Glomerular visceral epithelial cell (primary cell): ENCODE data around the gene TBX21.
"Not testable (repeated sequence)": the region's sequence is repeated elsewhere in the genome, so short reads cannot be mapped to it uniquely, and the experiment has no call there.

Experiments
- DNase-seq: peaks from one replicate; pipeline ENCODE4 v3.0.0-alpha.2; 2016; ENCODE audit errors: extremely low spot score

Gene TBX21

DNA sequence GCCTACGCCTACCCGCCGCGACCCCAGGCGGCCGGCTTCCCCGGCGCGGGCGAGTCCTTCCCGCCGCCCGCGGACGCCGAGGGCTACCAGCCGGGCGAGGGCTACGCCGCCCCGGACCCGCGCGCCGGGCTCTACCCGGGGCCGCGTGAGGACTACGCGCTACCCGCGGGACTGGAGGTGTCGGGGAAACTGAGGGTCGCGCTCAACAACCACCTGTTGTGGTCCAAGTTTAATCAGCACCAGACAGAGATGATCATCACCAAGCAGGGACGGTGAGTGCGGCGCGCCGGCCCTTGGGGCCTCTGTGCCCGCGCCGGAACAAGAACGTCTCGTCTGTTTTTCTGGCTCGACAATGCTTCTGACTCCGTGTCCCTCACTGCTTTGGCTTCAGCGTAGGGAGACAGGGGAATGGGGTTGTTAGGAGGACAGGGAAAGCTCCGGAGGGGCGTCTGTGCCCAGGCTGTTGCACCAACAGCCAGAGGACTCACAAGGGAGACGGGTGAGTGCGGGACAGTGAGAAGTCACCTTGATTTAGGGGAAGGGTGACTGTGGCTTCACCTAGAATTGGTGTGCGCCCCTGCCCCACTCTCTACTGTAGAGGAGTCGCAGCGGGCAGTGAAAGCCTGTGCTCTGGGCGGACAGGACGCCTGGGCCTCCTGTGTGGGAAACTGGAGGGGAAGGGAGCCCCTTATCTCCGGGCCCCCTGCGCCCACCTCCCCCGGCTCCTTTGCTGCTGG lies 806 bp downstream of the TBX21 start:
- DNase-seq = no peak

DNA sequence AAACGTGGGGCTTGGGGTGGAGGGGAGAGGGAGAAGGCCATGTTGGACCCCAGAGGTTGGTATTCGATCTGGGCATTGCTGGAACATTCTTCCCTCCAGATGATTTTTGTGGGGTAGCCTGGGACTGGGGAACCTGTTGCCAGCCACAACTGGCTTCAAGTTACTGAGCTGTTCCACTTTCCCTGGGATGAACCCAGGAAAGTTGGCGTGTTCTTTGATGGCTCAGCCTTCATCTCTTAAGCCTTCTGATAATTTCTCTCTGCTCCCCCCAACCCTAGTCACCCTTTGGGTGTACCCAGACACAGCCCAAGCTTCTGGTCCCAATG lies 2.1 kb downstream of the TBX21 start:
- DNase-seq = no peak

DNA sequence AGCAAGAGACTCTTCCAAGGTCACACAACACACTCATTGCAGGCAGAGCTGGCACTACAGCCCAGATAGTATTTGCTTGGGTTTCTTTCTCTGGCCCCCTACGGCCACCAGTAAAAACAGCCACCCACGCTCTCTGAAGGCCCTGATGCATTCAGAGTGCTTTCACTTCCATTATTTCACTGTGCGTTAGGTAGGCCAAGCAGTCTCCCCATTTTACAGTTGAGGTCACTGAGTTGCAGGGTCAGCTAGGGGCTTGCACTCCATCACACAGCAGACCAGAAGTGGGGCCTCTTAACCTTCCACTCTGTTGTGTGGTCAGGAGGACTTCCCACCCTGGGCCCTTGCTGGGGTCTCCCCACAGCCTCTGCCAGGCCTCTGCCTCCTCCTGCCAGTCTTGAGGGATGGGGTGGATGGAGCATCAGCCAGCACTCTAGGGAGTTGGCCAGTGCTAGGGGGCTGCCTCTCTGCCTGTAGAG lies 2.5 kb downstream of the TBX21 start:
- no peak for DNase-seq

DNA sequence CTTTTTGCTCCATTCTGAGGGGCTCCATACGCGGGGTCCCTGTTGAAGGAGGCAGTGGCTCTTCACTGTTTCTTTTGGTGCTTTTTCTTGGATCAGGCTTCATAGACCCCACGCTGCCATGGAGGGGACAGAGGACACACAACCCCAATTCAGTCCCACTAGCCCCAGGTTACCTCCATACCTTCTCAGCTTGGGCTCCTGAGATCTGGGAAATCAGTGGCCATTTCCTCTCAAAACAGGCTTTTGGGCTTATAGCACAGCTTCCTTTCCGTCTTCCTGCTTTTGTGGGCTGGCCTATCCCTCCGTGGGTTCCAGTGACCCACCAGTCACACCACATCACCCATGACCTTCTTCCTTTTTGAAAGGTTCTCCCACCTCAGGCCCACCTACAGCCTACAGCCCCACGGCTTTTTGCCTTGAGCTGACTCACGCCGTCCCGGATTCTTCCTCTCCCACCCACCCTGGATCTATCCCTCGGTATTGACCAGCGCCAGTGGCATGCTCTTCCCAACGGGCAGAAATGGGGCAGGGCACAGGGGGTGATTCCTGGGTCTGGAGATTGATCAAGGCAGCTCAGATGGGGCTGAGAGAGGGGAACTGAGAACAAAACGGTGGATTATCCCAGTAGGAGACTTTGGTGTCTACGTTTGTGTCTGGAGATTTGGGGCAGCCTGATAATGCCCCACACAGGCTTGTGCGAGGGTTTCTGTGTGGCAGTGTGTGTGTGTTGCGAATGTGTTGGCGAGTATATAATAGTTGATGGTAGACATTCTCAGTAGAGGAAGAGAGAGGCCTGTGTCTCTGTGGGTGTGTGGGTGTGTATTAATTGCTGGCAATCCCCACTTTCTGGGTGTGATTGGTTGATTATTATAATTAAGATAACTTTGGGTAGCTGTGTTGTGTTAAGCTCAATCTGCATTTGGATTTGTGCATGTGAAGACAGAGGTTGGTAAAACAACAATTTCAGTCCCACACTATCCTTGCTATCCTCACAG lies 3.8 kb downstream of the TBX21 start:
- DNase-seq = no peak

DNA sequence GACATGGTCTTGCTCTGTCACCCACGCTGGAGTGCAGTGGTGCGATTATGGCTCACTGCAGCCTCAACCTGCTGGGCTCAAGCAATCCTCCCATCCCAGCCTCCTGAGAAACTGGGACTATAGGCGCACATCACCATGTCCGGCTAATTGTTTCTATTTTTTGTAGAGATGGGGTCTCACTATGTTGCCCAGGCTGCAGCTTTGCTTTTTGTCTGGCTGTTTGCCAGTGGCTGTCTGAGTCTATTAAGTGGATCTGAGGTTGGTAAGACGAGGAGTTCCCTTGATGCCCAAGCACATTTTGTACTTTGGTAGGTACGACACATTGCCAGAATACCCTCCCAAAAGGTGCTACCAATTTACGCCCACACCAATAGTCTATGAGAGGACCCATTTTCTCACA lies 5.1 kb downstream of the TBX21 start:
- no peak for DNase-seq

DNA sequence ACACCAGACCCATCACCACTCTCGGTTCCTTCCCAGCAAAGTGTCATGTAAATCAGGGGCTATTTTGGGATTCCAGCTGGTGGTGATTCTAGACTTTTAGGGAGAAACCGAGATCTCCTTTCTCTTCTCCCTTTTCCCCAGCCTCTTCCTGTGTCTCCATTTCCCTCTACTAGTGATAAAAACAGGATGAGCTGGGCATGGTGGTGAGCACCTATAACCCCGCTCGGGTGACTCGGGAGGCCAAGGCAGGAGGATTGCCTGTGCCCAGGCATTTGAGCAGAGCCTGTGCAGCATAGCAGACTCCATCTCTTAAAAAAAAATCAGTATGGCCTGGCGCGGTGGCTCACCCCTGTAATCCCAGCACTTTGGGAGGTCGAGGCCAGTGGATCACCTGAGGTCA lies 6.1 kb downstream of the TBX21 start:
- no peak for DNase-seq

DNA sequence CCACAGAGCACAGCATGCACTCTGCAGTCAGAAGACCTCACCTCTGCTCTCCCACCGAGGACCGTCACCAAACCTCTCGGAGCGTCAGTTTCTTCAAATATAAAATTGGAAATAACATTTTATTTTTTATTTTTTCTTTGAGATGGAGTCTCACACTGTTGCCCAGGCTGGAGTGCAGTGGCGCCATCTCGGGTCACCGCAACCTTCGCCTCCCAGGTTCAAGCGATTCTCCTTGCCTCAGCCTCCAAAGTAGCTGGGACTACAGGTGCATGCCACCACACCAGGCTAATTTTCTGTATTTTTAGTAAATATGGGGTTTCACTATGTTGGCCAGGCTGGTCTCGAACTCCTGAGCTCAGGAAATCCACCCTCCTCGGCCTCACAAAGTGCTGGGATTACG lies 6.9 kb downstream of the TBX21 start:
- not testable (repeated sequence) for DNase-seq

DNA sequence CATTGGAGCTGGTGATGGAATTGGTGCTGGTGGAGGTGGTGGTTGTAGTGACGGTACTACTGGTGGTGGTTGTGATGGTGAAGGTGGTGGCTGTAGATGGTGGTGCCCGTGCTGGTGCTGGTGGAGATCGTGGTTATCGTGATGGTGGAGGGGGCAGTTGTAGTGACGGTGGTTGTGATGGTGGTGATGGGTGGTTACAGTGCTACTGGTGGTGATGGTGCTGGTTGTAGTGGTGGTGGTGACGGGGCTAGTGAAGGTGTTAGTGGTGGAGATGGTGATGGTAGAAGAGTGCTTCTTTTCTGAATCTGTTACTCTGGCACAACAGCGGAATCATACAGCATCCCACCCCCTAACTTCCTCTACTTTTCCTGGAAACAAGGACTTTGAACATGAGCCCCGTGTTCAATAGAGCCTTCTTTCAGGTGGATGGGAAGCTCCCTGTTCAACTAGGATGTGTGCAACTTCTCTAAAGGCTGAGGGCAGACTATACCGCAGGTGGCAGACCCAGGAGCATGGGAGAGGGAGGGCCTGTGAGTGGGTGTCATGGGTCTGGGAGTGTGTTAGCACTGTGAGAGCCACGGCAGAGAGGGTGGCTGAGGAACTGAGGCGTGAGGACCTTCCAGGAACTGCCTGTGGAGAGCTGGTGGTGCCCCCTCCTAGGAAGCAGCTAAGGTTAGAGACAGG lies 8.2 kb downstream of the TBX21 start:
- DNase-seq = no peak

DNA sequence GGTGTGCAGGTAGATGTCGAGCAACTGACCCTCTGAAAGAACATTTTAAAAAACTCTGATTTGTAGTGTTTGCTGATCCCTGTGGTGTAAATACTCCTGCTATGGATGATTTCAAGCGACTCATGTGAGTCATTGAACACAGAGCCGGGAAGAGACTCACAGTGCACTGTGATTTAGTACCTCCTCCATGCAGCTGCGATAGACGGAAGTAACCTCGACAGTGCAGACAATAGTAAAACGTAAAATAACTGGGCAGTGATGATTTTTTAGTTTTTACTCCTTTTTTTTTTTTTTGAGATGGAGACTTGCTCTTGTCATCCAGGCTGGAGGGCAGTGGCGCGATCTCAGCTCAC lies 8.7 kb downstream of the TBX21 start:
- no peak for DNase-seq

DNA sequence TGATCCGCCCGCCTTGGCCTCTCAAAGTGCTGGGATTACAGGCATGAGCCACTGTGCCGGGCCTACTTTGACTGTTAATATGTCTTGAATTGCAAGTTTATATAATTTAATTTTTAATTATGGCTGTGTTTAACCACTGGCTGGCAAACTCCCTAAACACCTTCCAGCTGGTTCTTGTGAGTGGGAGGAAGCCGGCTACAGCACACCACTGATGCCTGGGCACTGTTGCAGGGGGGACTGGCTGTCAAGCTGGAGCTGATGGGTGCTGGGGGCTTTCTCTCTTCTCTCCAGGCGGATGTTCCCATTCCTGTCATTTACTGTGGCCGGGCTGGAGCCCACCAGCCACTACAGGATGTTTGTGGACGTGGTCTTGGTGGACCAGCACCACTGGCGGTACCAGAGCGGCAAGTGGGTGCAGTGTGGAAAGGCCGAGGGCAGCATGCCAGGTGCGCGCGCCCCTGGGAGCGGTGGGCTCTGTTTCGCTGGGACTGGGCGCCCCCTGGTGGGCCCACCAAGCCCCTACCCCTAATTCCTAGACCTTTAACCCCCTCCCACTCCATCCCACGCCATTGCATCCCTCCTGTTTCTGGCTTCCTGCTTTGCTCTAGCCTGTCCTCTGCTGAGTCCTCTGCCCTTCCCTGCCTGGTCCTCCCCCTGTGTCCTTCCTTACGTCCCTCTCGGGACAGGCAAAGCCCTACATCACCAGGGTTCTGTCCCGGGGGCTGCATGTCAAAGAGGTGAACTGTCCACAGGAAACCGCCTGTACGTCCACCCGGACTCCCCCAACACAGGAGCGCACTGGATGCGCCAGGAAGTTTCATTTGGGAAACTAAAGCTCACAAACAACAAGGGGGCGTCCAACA lies 9.5 kb downstream of the TBX21 start:
- peak; percentile 15 for DNase-seq

DNA sequence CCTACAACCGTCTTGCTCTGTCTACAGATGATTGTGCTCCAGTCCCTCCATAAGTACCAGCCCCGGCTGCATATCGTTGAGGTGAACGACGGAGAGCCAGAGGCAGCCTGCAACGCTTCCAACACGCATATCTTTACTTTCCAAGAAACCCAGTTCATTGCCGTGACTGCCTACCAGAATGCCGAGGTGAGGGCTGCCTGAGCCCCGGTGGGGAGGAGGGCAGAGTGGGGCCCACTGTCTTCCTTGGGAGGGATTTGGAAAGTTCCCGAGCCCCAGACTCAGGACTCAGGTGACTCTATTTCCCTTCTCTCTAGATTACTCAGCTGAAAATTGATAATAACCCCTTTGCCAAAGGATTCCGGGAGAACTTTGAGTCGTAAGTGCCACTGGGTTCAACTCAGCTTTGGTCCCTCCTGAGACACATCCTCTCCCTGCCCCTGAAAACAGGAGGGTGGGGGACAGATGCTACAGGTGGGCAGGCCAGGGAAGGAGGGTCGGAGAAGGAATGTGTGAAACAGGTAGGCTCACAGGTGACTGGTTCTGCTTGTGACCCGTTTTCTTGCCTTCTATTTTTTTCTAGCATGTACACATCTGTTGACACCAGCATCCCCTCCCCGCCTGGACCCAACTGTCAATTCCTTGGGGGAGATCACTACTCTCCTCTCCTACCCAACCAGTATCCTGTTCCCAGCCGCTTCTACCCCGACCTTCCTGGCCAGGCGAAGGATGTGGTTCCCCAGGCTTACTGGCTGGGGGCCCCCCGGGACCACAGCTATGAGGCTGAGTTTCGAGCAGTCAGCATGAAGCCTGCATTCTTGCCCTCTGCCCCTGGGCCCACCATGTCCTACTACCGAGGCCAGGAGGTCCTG lies 11.4 kb downstream of the TBX21 start:
- DNase-seq = no peak

DNA sequence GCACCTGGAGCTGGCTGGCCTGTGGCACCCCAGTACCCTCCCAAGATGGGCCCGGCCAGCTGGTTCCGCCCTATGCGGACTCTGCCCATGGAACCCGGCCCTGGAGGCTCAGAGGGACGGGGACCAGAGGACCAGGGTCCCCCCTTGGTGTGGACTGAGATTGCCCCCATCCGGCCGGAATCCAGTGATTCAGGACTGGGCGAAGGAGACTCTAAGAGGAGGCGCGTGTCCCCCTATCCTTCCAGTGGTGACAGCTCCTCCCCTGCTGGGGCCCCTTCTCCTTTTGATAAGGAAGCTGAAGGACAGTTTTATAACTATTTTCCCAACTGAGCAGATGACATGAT lies 12.0 kb downstream of the TBX21 start:
- no peak for DNase-seq

DNA sequence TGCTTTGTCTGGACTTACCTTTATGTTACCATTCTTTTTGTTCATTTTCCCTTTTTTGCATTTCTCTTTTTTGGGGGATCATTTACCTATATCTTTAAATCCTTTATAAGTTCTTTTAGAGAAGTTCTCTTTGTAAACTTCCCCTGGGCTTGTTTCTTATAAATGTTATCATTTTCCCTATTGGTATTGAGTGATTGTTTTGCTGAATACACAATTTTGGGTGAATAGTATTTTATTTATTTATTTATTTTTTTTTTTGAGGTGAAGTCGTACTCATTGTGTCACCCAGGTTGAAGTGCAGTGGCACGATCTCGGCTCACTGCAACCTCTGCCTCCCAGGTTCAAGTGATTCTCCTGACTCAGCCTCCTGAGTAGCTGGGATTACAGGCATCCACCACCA lies 18.4 kb downstream of the TBX21 start:
- DNase-seq = no peak

DNA sequence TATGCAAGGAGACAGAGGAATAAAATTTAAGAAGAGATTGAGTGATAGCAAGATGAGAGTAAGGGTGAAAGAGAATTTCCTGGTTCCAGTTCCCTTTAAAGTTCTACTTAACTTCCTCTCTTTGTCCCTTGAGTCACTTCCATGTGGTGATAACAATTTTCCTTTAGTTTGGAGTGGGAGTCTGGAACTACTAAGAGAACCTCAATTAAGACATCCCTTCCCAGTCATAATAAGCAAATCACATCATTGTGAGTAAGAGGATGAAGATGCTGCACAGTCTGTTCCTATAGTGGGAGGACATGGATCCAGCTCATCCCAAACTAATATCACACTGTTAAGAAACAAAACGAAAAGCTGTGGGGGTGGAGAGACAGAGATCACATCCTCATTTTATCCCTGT lies 24.4 kb downstream of the TBX21 start:
- DNase-seq = no peak

DNA sequence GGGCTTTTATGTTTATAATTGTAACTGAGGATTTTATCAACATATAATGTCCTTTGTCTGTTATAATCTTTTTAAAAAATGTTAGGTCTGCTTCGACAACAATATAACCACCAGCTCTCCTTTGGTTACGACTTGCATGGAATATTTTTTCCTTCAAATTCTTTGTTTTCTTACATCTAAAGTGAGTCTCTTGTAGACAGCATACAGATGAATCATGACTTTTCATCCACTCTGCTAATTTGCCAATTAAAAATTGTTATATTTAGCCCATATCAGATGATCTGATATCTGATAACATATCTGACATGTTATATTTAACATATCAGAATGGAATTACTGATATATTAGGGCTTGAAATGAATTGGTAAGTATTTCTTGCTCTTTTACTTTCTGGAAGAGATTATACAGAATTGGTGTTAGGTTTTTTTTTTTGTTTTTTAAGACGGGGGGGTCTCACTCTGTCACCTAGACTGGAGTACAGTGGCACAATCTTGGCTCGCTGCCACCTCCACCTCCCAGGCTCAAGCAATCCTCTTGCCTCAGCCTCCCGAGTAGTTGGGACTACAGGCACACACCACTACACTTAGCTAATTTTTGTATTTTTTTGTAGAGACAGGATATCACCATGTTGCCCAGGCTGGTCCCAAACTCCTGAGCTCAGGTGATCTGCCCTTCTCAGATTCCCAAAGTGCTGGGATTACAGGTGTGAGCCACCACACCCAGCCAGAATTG lies 27.5 kb downstream of the TBX21 start:
- DNase-seq = no peak

DNA sequence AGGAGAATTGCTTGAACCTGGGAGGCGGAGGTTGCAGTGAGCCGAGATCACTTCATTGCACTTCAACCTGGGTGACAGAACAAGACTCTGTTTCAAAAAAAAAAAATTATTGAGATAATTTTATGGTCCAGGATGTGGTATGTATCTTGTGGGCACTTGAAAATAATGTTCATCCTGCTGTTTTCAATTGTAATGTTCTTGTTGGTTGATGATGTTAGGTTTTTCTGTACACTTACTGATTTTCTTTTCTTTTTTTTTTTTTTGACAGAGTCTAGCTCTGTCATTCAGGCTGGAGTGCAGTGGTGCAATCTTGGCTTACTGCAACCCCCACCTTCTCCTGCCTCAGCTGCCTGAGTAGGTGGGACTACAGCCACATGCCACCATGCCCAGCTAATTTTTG lies 29.7 kb downstream of the TBX21 start:
- no peak for DNase-seq

DNA sequence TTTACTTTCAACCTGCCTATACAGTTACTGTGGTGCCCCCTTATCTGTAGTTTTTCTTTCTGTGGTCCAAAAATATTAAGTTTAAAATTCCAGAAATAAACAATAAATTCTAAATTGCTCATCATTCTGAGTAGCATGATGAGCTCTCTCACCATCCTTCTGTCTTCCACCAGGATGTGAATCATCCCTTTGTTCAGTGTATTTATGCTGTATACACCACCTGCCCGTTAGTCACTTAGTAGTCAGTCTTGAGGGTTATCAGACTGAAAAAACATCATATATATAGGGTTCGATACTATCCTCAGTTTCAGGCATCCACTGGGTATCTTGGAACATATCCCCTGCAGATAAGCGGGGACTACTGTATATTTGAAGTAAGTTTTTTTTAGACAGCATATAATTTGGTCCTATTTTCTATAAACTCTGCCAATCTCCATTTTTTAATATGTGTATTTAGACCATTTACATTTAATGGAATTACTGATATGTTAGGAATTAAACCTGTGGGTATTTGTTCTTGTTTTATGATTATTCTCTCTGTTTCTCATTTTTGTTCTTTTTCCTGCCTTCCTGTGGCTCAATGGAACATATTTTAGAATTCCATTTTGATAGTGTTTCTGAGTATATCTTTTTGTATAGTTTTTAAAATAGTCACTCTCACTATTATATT lies 31.0 kb downstream of the TBX21 start:
- DNase-seq = no peak

DNA sequence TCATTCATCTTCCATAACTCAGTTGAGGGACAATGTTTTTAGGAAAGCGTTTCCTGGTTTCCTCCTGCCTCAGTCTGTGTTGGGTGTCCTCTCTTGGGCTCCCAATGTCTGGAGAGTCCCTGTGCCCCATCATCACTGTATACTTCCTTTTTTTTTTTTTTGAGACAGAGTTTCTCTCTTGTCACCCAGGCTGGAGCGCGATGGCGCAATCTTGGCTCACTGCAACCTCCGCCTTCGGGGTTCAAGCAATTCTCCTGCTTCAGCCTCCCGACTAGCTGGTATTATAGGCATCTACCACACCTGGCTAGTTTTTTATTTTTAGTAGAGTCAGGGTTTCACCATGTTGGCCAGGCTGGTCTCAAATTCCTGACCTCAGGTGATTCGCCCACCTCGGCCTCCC lies 40.6 kb downstream of the TBX21 start:
- not testable (repeated sequence) for DNase-seq

DNA sequence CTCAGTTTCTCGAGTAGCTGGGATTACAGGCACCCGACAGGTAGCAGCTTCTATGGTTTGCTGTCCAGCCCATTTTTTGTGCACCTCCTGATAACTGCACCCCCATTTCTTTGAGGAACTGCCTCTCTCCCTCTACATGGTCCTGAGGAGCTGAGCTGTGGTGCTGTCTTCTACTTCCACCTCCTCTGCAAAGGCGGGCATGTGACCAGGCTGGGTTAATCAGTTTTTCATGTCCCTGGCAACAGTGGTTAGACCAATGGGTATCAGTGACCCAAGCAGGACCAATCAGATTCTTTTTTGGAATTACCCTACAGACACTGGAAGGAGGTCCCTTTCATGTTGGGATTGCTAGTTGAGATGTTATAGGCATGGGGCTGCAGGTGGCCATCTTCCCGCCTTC lies 41.3 kb downstream of the TBX21 start:
- DNase-seq = no peak
